Hematopoietic multipotent progenitor cell treated with erythropoietin and hydrocortisone succinate and interleukin-3 and kit ligand, for 4 days (in vitro differentiated cells): ENCODE data around the gene PARD3.

Experiments
- DNase-seq: peaks from one replicate; pipeline ENCODE4 v3.0.0-alpha.2; 2015

The PARD3 gene

DNA sequence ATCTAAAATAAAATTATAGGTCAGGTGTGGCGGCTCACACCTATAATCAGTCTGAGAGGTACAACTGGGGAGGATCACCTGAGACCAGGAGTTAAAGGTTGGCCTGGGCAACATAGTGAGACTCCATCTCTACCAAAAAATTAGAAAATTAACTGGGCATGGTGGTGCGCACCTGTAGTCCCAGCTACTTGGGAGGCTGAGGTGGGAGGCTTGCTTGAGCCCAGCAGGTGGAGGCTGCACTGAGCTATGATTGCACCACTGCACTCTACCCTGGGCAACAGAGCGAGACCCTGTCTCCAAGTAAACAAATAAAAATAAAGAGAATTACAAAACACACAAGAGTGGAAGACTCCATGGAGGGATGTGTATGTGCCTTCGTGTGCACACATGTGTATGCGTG lies 171.5 kb downstream of the PARD3 start:
- DNase-seq = no peak

DNA sequence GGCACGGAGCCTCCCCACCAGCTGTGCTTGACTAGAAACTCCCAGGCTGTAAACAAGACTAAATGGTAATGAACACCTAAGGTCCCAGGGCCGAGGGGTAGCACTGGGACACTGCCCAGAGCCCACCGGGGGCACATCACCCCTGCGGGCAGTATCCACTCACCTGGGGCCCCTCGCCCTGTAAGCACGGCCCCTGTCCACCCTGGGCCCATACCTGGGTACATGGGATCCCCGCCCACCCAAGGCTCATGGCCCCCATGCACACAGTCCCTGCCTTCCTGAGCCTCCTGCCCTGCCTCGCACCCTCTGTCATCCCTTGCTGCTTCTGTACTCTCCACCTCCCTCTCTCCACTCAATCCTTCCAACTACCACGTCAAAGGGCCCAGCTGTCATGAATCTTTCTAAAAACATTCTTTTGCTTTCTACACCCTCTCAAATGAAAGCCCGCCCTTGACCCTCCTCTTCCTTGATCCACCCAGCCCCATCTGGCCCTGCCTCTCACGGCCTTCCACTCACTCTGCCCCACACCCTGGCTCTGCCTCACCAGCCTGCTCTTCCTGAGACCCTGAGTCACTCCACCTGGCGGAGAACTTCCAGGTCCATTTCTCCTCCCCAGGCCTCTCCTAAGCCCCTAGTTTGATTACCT lies 173.1 kb downstream of the PARD3 start:
- no peak for DNase-seq

- DNase-seq = no peak
Measured at GRCh38 chr10:34641147-34641912, 173.8 kb downstream of the PARD3 start.

- peak; percentile 78 for DNase-seq
Measured at GRCh38 chr10:34638406-34639054, 176.6 kb downstream of the PARD3 start.

- peak; percentile 66 for DNase-seq
Measured at GRCh38 chr10:34637418-34637911, 177.6 kb downstream of the PARD3 start.

DNA sequence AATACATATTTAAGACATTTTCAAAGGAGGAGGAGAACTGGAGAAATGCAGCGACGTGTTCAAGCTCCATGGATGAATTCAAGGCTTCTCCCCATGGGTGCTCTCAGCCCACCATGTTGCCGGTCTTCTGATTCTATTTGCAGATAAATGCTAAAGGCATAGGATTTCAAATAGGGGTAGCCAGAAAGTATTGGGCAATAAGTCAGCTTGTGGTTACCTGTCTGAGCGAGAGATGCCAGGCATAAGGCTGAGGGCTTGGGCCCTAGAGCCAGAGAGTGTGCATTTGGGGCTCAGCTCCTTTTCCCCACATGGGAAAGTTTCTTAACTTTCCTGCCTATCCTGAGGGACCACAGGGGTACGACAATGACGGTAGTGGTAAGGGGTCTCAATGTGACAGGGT lies 180.0 kb downstream of the PARD3 start:
- no peak for DNase-seq

DNA sequence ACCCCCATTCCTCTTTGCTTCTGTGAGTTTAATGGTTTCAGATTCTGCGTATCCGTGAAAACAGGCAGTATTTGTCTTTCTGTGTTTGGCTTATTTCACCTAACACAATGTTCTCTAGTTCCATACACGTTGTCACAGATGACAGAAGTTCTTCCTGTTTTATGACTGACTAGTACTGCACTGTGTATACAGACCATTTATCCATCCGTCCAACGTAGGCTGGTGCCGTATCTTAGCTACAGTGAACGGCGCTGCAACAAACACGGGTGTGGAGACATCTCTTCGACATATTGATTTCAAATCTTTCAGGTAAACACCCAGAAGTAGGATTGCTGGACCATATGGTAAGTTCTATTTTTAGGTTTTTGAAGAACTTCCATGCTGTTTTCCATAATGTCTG lies 181.7 kb downstream of the PARD3 start:
- no peak for DNase-seq

DNA sequence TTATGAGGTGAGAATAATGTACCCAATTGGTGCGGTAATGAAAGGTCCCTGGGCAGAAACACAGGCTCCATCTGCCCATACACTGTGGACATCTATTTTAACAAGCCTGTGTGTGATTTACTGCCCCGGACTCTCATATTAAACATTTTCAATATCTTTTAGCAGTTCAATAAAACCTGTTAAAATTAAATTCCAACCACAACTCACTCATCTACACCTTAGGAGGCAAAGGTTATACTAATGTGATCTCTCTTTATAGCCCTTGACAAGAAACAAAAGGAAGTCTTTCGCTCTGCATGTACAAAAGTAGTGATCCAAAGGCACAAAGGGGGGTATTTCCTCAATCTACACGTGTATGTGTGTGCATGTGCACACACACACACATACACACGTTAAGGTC lies 186.0 kb downstream of the PARD3 start:
- DNase-seq = no peak

DNA sequence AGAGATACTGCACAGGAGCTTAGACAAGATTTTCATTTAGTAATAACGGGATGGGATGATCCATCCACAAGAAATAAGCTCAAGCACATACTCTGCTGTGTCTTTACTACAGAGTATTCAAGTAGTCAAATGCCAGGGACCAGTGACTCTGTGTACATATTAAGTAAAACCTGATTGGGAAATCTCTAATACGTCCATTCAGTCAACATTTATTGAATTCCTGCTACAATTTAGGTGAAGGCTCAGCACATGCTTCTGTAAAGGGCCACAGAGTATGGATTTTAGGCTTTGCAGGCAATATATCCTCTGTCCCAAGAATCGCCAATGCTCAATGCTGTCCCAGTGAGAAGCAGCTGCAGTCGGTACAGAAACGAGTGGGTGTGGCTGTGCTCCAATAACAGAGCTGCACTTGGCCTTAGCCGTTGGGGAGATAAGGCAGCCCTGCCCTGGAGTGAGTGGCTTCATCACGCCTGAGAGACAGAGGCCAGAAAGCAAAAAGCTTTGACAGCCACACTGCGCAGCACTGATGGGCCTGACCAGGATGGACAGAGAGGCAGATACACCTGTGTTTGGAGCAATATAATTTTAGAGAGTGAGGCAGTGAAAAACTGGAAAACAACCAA lies 186.8 kb downstream of the PARD3 start:
- DNase-seq = peak; percentile 45

DNA sequence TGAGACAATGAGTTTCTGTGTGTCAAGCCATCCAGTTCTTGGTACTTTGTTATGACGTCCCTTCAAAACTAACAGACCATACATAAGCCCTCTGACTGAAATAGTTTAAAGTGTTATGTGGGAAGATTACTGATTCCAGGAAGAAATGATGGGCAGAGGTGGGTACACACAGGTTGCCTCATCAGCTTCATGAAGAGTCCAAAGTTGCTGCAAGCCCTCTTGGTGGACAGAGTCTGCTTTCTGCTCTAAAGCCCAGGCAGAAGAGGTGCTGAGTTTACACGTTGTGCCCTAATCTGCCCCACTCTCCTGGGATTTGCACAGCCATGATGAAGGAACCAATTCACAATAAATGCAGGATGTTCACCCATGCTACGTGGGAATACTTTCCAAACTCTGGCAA lies 187.4 kb downstream of the PARD3 start:
- no peak for DNase-seq

GRCh38 chr10:34627331-34627730 lies 187.8 kb downstream of the PARD3 start:
- DNase-seq = no peak

- DNase-seq = no peak
Measured at GRCh38 chr10:34626158-34626880, 188.8 kb downstream of the PARD3 start.

GRCh38 chr10:34624323-34625153 lies 190.6 kb downstream of the PARD3 start:
- DNase-seq = no peak

- DNase-seq = no peak
Measured at GRCh38 chr10:34622945-34623344, 192.2 kb downstream of the PARD3 start.

DNA sequence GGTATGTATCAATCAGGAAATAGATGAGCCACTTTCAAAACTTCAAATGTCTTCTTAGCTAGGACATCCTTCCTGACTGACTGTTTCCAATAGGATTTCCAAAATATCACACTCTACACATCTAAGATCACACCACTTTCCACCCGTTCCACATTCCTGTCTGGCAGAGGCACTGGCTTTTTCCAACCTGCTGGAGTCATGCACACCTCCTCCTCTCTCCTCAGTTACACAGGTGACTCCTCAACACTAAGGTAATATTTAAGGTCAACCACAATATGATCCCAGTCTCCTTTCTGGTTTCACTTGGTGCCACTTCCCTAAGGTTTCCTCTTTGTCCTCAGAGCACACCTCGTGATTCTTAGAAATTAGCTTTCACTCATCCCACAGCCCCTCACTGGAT lies 196.5 kb downstream of the PARD3 start:
- no peak for DNase-seq

GRCh38 chr10:34615770-34616169 lies 199.3 kb downstream of the PARD3 start:
- DNase-seq = no peak

GRCh38 chr10:34613491-34613890 lies 201.6 kb downstream of the PARD3 start:
- DNase-seq = no peak

GRCh38 chr10:34612938-34613337 lies 202.2 kb downstream of the PARD3 start:
- no peak for DNase-seq

- DNase-seq = no peak
Measured at GRCh38 chr10:34612446-34612845, 202.7 kb downstream of the PARD3 start.

GRCh38 chr10:34609287-34609940 lies 205.7 kb downstream of the PARD3 start:
- DNase-seq = peak; percentile 4

- no peak for DNase-seq
Measured at GRCh38 chr10:34607894-34608293, 207.2 kb downstream of the PARD3 start.
